ENCODE data around the gene CTRL. TPM values are rescaled to one million over a fixed set of nuclear protein-coding genes. Genes with fewer than 3 reads are reported as not detected.

The CTRL gene
- total and polyA plus RNA-seq, 2 donors (not counting 3 experiments of a cell fraction or from before 2014, with no cell fraction given), result 1.0 to 1.1 TPM

DNA sequence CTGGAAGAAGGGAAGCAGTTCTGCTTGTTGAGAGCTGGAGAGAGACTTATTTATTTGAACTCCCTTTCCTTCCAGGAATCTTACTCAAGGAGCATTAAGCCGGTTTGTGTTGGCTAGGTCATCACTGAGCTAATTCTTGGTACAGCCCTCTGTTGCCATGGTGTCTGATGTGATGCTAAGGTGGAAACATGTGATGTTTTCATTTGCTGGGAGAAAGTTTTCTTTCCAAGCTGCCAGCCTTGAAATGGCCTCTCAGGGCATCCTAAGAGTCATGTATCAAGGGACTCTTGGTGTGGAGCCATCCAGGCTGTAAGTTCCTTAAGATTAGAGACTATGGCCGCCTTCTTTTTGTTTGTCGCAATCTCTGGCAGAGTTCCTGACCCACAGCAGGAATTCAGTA lies 34.4 kb downstream of the CTRL start:
- POLR2A ChIA-PET, result no interaction called here
- Histone ChIP-seq H3K4me2 (ENCODE audit: insufficient read depth, low read length) (no peak overlapping the region), H3K79me2 (ENCODE audit: control insufficient read depth, insufficient read depth, low read length) (peaks cover 31% of the 10 kb centered on the region), H3K36me3 (ENCODE audit: control insufficient read depth in 2 of 2, extremely low read depth in 1 of 2, insufficient read depth in 2 of 2, low read length in 2 of 2) (peaks cover 0 to 2% of the 10 kb centered on the region in 2 experiments), H3K4me1 (ENCODE audit: control insufficient read depth, extremely low read depth, insufficient read depth, low read length) (peaks cover 21% of the 10 kb centered on the region), H4K20me1 (replicated peaks; ENCODE audit: control insufficient read depth, extremely low read depth, insufficient read depth, low read length) (no peaks in the 10 kb centered on the region), H3K27me3 (ENCODE audit: control insufficient read depth in 2 of 2, insufficient read depth in 2 of 2, low read length in 2 of 2) (no peaks in the 10 kb centered on the region), H3K27ac (ENCODE audit: insufficient read depth, low read depth, low read length) (no peak overlapping the region), H3K9me3 (replicated peaks; ENCODE audit: control insufficient read depth, insufficient read depth, low read length) (no peaks in the 10 kb centered on the region), H3K9me1 (replicated peaks; ENCODE audit: control insufficient read depth, extremely low read depth, insufficient read depth, low read length) (no peaks in the 10 kb centered on the region), H2AFZ (ENCODE audit: low read depth, low read length) (no peak overlapping the region), H3K9ac (replicated peaks; ENCODE audit: extremely low read depth, insufficient read depth, low read length) (no peak overlapping the region), H3K4me3 (replicated peaks in 1 of 3; ENCODE audit: insufficient read depth in 1 of 3, low read depth in 1 of 3, low read length in 3 of 3) (no peak overlapping the region)
- DNase-seq (ENCODE audit: low read depth, low spot score), result peak; percentile 95
- FAIRE-seq, result no peak
- TF ChIP-seq, protein P1, sequence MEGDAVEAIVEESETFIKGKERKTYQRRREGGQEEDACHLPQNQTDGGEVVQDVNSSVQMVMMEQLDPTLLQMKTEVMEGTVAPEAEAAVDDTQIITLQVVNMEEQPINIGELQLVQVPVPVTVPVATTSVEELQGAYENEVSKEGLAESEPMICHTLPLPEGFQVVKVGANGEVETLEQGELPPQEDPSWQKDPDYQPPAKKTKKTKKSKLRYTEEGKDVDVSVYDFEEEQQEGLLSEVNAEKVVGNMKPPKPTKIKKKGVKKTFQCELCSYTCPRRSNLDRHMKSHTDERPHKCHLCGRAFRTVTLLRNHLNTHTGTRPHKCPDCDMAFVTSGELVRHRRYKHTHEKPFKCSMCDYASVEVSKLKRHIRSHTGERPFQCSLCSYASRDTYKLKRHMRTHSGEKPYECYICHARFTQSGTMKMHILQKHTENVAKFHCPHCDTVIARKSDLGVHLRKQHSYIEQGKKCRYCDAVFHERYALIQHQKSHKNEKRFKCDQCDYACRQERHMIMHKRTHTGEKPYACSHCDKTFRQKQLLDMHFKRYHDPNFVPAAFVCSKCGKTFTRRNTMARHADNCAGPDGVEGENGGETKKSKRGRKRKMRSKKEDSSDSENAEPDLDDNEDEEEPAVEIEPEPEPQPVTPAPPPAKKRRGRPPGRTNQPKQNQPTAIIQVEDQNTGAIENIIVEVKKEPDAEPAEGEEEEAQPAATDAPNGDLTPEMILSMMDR (IDR thresholded peaks at IDR 0.05; ENCODE audit: extremely low read depth in 1 of 2, insufficient read depth in 1 of 2, low read depth in 1 of 2, low read length in 2 of 2), result no peak
- TF ChIP-seq, protein P2, sequence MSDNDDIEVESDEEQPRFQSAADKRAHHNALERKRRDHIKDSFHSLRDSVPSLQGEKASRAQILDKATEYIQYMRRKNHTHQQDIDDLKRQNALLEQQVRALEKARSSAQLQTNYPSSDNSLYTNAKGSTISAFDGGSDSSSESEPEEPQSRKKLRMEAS (IDR thresholded peaks at IDR 0.05; ENCODE audit: insufficient read depth, insufficient read length), result no peak
- TF ChIP-seq POLR2A (IDR thresholded peaks at IDR 0.05; ENCODE audit: low read depth, low read length) (no peak), GATA2 (IDR thresholded peaks at IDR 0.05; ENCODE audit: insufficient read depth, insufficient read length, low read depth, low read length) (no peak), FOS (IDR thresholded peaks at IDR 0.05; ENCODE audit: borderline replicate concordance, insufficient read depth, low read length) (no peak)
- dilution Hi-C loops (cut with MboI; ENCODE audit: extremely low pct_ligation_motif_present, low sequenced_read_pairs) (no loop called here), intact Hi-C loops (cut with micrococcal nuclease) (no loop called here)
- BruUV-seq (replicated peaks), result no TSS peak
- CTCF ChIA-PET, result interaction anchor here (0.5 to 2.3 kb wide), 9 partner anchors 8 to 572 kb away, joined by 3 to 14 read pairs (median 5); partner anchors contain the start of gene NRN1L

Measured in endothelial cell of umbilical vein (primary cell).